KMS-11 (cell line): ENCODE results near the gene SLC25A25.

Experiments used
- H2AFZ ChIP-seq: fragments of 200-600 bp; sonication (generic); 2 replicates; pipeline ENCODE4 v1.6.1; 2016; ENCODE audit warnings: antibody characterized with exemption, mixed run types, low read depth
- H3K27ac ChIP-seq: fragments of 200-600 bp; sonication (generic); 2 replicates; pipeline ENCODE4 v1.6.1; 2016; ENCODE audit warnings: mild to moderate bottlenecking, mixed run types
- H3K27me3 ChIP-seq: fragments of 200-600 bp; sonication (generic); 2 replicates; pipeline ENCODE4 v1.6.1; 2017; ENCODE audit warnings: mild to moderate bottlenecking, low read depth, mixed run types, moderate library complexity; ENCODE audit not compliant: insufficient read depth
- H3K36me3 ChIP-seq: fragments of 200-600 bp; sonication (generic); 2 replicates; pipeline ENCODE4 v1.6.1; 2017; ENCODE audit warnings: mild to moderate bottlenecking, mixed run types; ENCODE audit not compliant: insufficient read depth
- H3K4me1 ChIP-seq: fragments of 200-600 bp; sonication (generic); 2 replicates; pipeline ENCODE4 v1.6.1; 2016; ENCODE audit warnings: mild to moderate bottlenecking, low read depth, mixed run types; ENCODE audit not compliant: poor library complexity, severe bottlenecking
- H3K4me2 ChIP-seq: fragments of 200-600 bp; sonication (generic); 2 replicates; pipeline ENCODE4 v1.7.0; 2016; ENCODE audit warnings: mild to moderate bottlenecking, mixed run types
- H3K4me3 ChIP-seq: fragments of 200-600 bp; sonication (generic); IDR thresholded peaks from 2 replicates; pipeline ENCODE4 v1.6.1; 2017; ENCODE audit warnings: low read depth, low read length, mixed read lengths; ENCODE audit not compliant: insufficient read depth
- H3K79me2 ChIP-seq: fragments of 200-600 bp; sonication (generic); 2 replicates; pipeline ENCODE4 v1.6.1; 2016; ENCODE audit warnings: low read depth, mixed run types; ENCODE audit not compliant: insufficient read depth
- H3K9ac ChIP-seq: fragments of 200-600 bp; sonication (generic); 2 replicates; pipeline ENCODE4 v1.6.1; 2016; ENCODE audit warnings: mild to moderate bottlenecking, mixed run types
- H4K20me1 ChIP-seq: fragments of 200-600 bp; sonication (generic); 2 replicates; pipeline ENCODE4 v1.6.1; 2016; ENCODE audit warnings: mild to moderate bottlenecking, mixed run types; ENCODE audit not compliant: insufficient read depth
- TF ChIP-seq, protein P1 (sequence below): fragments of 200-600 bp; sonication (generic); conservative IDR thresholded peaks from 2 replicates; pipeline ENCODE4 v1.6.1; 2017; ENCODE audit warnings: low read depth, mild to moderate bottlenecking, antibody characterized with exemption, low read length, moderate library complexity, mixed read lengths

Gene SLC25A25

DNA sequence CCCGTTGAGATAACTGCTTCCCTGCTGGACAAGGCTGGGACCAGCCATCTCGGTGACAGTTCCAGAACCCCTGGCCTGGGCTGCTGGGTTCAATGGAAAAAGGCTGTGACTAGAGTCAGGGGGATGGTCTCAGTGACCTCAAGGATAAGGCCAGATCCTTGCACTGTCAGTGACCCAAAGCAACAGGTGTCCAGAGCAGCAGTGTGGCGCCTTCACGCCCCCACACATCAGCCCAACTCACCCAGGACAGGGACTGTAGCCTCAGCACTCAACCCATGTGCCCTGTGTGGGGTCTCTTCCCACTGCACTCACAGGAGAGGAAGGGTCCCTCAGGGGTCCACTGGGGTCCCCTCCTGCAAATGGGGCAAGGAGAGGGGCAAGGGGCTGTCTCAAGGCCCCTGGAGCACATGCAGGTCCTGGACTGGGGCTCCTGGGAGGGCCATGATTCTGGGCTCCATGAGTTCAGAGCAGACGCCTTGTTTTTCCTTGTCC is 80.5 kb downstream of the SLC25A25 start:
- no peak overlapping the region for H3K9ac ChIP-seq
- TF ChIP-seq, protein P1, sequence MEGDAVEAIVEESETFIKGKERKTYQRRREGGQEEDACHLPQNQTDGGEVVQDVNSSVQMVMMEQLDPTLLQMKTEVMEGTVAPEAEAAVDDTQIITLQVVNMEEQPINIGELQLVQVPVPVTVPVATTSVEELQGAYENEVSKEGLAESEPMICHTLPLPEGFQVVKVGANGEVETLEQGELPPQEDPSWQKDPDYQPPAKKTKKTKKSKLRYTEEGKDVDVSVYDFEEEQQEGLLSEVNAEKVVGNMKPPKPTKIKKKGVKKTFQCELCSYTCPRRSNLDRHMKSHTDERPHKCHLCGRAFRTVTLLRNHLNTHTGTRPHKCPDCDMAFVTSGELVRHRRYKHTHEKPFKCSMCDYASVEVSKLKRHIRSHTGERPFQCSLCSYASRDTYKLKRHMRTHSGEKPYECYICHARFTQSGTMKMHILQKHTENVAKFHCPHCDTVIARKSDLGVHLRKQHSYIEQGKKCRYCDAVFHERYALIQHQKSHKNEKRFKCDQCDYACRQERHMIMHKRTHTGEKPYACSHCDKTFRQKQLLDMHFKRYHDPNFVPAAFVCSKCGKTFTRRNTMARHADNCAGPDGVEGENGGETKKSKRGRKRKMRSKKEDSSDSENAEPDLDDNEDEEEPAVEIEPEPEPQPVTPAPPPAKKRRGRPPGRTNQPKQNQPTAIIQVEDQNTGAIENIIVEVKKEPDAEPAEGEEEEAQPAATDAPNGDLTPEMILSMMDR: no peak
- no peaks in the 10 kb centered on the region for H3K4me1 ChIP-seq
- no peaks in the 10 kb centered on the region for H4K20me1 ChIP-seq
- H3K36me3 ChIP-seq: no peaks in the 10 kb centered on the region
- no peak overlapping the region for H3K4me2 ChIP-seq
- no peak overlapping the region for H3K4me3 ChIP-seq
- H3K27ac ChIP-seq: no peak overlapping the region
- no peaks in the 10 kb centered on the region for H3K79me2 ChIP-seq
- no peak overlapping the region for H2AFZ ChIP-seq
- no peaks in the 10 kb centered on the region; the same call in 1 of the 2 replicates for H3K27me3 ChIP-seq

DNA sequence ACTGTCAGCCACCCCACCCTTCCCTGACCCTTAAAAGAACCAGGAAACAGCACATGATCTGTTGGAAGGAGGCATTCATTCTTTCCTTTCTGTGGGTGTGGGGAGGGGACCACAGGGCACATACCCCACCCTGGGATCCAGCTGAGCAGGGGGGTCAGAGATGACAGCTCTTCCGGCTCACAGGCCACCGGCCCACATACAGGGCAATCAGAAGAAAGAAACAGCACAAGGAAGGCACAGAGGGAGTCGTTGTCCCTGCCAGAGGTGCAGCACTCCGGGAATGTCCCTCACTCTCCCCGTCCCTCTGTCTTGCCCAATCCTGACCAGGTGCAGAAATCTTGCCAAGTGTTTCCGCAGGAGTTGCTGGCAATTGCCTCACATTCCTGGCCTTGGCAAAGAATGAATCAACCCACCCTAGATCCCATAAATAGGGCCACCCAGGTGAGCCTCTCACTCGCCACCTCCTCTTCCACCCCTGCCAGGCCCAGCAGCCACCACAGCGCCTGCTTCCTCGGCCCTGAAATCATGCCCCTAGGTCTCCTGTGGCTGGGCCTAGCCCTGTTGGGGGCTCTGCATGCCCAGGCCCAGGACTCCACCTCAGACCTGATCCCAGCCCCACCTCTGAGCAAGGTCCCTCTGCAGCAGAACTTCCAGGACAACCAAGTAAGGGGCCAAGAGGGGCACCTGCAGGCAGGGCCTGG is 81.1 kb downstream of the SLC25A25 start, which contains the start of gene LCN2:
TSS of gene LCN2 (plus strand) at position 453 of the 701 bp plus-strand sequence. CDS start at position 526, 73 bp downstream.
- TF ChIP-seq, protein P1: no peak
- Histone ChIP-seq H3K4me1 (no peaks in the 10 kb centered on the region), H4K20me1 (no peaks in the 10 kb centered on the region), H3K27me3 (no peaks in the 10 kb centered on the region; the same call in 1 of the 2 replicates), H3K27ac (no peak within 1 kb of the TSS), H3K36me3 (no peaks in the 10 kb centered on the region), H2AFZ (no peak within 1 kb of the TSS), H3K79me2 (no peaks in the 10 kb centered on the region), H3K4me3 (no peak within 1 kb of the TSS), H3K4me2 (no peak within 1 kb of the TSS), H3K9ac (no peak within 1 kb of the TSS)

DNA sequence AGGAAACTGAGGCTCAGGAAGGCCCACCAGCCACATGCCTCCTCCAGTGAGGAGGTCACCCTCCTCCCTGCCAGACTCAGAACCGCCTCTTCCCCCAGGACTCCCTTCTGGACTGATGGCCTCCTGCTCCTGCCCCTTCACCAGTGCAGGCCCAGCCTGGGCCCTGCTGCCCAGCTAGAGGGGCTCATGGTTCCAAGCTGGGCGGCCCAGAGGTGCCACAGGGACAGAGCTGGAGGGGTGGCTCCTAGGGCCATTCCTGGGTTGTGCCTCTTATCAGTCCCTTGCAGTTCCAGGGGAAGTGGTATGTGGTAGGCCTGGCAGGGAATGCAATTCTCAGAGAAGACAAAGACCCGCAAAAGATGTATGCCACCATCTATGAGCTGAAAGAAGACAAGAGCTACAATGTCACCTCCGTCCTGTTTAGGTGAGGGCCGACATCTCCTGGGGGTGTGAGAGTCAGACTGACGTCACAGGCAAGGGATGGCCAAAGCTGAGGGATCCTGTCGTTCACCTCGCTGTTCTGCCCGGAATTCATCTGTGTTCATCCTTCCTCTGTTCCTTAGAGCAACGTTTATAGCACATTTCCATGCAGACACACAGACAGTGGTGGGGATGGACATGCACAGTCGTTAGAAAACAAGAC is 82.0 kb downstream of the SLC25A25 start:
- Histone ChIP-seq H3K4me3 (no peak overlapping the region), H3K4me2 (no peak overlapping the region), H3K36me3 (no peaks in the 10 kb centered on the region), H3K79me2 (no peaks in the 10 kb centered on the region), H3K27me3 (no peaks in the 10 kb centered on the region; the same call in 1 of the 2 replicates), H4K20me1 (no peaks in the 10 kb centered on the region), H3K27ac (no peak overlapping the region), H2AFZ (no peak overlapping the region), H3K4me1 (no peaks in the 10 kb centered on the region), H3K9ac (no peak overlapping the region)
- TF ChIP-seq, protein P1: no peak

DNA sequence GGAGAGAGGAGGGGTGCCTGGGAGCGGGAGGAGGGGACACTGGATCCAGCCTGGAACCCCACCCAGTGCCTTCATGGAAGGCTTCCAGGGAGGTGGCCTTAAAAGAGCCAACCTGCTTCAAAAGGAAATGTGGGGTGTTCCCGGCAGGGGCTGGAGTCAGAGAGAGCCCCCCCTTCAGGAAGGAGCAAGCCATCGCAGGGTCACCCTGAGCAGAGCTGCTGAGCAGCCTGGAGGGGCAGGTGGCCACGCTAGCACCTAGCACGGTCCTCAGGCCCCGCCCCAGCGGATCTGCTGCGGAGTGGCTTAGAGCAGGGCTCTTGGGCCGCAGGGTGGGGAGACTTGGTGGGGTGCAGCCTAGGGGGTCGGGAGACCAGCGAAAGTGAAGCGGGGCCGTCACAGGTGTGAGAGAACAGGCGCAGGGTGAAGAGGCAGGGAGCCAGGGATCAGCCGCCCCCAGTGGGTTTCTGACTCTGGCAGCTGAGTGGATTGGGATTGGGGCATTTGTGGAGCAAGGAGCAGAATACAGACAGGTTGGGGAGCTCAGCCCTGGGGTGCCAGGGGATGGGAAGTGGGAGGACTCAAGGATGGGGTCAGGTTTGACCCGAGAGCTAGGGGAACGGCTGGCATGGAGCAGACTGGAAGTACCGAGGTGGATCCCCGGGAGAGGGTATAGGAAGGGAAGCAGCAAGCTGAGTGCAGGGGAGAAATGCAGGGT is 82.7 kb downstream of the SLC25A25 start:
- Histone ChIP-seq H3K4me3 (no peak overlapping the region), H3K36me3 (no peaks in the 10 kb centered on the region), H2AFZ (no peak overlapping the region), H3K79me2 (no peaks in the 10 kb centered on the region), H4K20me1 (no peaks in the 10 kb centered on the region), H3K9ac (no peak overlapping the region), H3K27me3 (no peaks in the 10 kb centered on the region; the same call in 1 of the 2 replicates), H3K27ac (no peak overlapping the region), H3K4me1 (no peaks in the 10 kb centered on the region), H3K4me2 (no peak overlapping the region)
- TF ChIP-seq, protein P1: peak; percentile 45; the same call in 1 of the 2 replicates
